Hepatocyte (in vitro differentiated cells): ENCODE results near the gene HRH3.

Experiments used
- EZH2 ChIP-seq: fragments of 200-600 bp; sonication (generic); IDR thresholded peaks from 2 replicates; pipeline ENCODE4 v1.6.1; 2016; ENCODE audit warnings: antibody characterized with exemption, mild to moderate bottlenecking, borderline replicate concordance
- EZH2phosphoT487 ChIP-seq: fragments of 200-600 bp; sonication (generic); IDR thresholded peaks from one replicate; pipeline ENCODE4 v1.6.1; 2018; ENCODE audit warnings: antibody characterized with exemption, mild to moderate bottlenecking, low read depth, moderate library complexity; ENCODE audit not compliant: unreplicated experiment, severe bottlenecking
- TF ChIP-seq, protein P1 (sequence below): fragments of 200-600 bp; sonication (generic); IDR thresholded peaks from 2 replicates; pipeline ENCODE4 v1.5.1; 2016; ENCODE audit warnings: antibody characterized with exemption, mild to moderate bottlenecking; ENCODE audit not compliant: poor library complexity

GRCh38 chr20:62203378-62204030, 16.6 kb downstream of the HRH3 start:
- no peak for TF ChIP-seq EZH2phosphoT487
- TF ChIP-seq, protein P1, sequence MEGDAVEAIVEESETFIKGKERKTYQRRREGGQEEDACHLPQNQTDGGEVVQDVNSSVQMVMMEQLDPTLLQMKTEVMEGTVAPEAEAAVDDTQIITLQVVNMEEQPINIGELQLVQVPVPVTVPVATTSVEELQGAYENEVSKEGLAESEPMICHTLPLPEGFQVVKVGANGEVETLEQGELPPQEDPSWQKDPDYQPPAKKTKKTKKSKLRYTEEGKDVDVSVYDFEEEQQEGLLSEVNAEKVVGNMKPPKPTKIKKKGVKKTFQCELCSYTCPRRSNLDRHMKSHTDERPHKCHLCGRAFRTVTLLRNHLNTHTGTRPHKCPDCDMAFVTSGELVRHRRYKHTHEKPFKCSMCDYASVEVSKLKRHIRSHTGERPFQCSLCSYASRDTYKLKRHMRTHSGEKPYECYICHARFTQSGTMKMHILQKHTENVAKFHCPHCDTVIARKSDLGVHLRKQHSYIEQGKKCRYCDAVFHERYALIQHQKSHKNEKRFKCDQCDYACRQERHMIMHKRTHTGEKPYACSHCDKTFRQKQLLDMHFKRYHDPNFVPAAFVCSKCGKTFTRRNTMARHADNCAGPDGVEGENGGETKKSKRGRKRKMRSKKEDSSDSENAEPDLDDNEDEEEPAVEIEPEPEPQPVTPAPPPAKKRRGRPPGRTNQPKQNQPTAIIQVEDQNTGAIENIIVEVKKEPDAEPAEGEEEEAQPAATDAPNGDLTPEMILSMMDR = no peak
- no peak for TF ChIP-seq EZH2
